ENCODE data around the gene THBS3.

The THBS3 gene

GRCh38 chr1:155253208-155253607 is 45.5 kb upstream of the THBS3 start:
- Histone ChIP-seq H3K9ac (ENCODE audit: low read depth, low read length, poor library complexity, severe bottlenecking) (peak overlapping the region; percentile 77), H2AFZ (ENCODE audit: low read length) (no peak overlapping the region), H3K79me2 (ENCODE audit: insufficient read depth, low read length) (peaks cover 9% of the 10 kb centered on the region; the same call in 1 of the 2 replicates), H3K4me3 (ENCODE audit: low read length, poor library complexity, severe bottlenecking) (peak overlapping the region; percentile 79), H3K4me2 (ENCODE audit: low read depth, low read length, poor library complexity, severe bottlenecking) (peak overlapping the region; percentile 85), H4K20me1 (ENCODE audit: insufficient read depth, low read length, poor library complexity, severe bottlenecking) (no peaks in the 10 kb centered on the region), H3K9me2 (replicated peaks; ENCODE audit: low read depth, low read length) (no peaks in the 10 kb centered on the region), H3K27me3 (ENCODE audit: insufficient read depth, low read length, poor library complexity, severe bottlenecking) (no peaks in the 10 kb centered on the region), H3K4me1 (ENCODE audit: insufficient read depth, low read length, poor library complexity, severe bottlenecking) (peaks cover 26% of the 10 kb centered on the region), H3F3A (ENCODE audit: low read depth) (no peaks in the 10 kb centered on the region; the same call in 1 of the 2 replicates), H3K9me3 (ENCODE audit: insufficient read depth, low read depth, low read length) (no peaks in the 10 kb centered on the region), H3K36me3 (ENCODE audit: insufficient read depth, low read length) (no peaks in the 10 kb centered on the region)
- no peak for TF ChIP-seq EZH2phosphoT487 (IDR thresholded peaks at IDR 0.05; ENCODE audit: borderline replicate concordance)
- peak; percentile 41; the same call in 1 of the 2 replicates for TF ChIP-seq CTCF (conservative IDR thresholded peaks at IDR 0.05; ENCODE audit: low read length)

- Histone ChIP-seq H3K9me2 (replicated peaks; ENCODE audit: low read depth, low read length) (no peaks in the 10 kb centered on the region), H3K4me3 (ENCODE audit: low read length, poor library complexity, severe bottlenecking) (no peak overlapping the region), H3K27me3 (ENCODE audit: insufficient read depth, low read length, poor library complexity, severe bottlenecking) (no peaks in the 10 kb centered on the region), H3K36me3 (ENCODE audit: insufficient read depth, low read length) (no peaks in the 10 kb centered on the region), H3K4me1 (ENCODE audit: insufficient read depth, low read length, poor library complexity, severe bottlenecking) (peaks cover 26% of the 10 kb centered on the region), H3K4me2 (ENCODE audit: low read depth, low read length, poor library complexity, severe bottlenecking) (peak overlapping the region; percentile 76), H3K79me2 (ENCODE audit: insufficient read depth, low read length) (peaks cover 9% of the 10 kb centered on the region; the same call in 1 of the 2 replicates), H3K9ac (ENCODE audit: low read depth, low read length, poor library complexity, severe bottlenecking) (peak overlapping the region; percentile 55), H3F3A (ENCODE audit: low read depth) (no peaks in the 10 kb centered on the region; the same call in 1 of the 2 replicates), H3K9me3 (ENCODE audit: insufficient read depth, low read depth, low read length) (no peaks in the 10 kb centered on the region), H4K20me1 (ENCODE audit: insufficient read depth, low read length, poor library complexity, severe bottlenecking) (no peaks in the 10 kb centered on the region), H2AFZ (ENCODE audit: low read length) (no peak overlapping the region)
- TF ChIP-seq CTCF (conservative IDR thresholded peaks at IDR 0.05; ENCODE audit: low read length), result no peak
- no peak for TF ChIP-seq EZH2phosphoT487 (IDR thresholded peaks at IDR 0.05; ENCODE audit: borderline replicate concordance)
Measured at GRCh38 chr1:155251566-155251965, 43.9 kb upstream of the THBS3 start.

- Histone ChIP-seq H3K9me3 (ENCODE audit: insufficient read depth, low read depth, low read length) (no peaks in the 10 kb centered on the region), H4K20me1 (ENCODE audit: insufficient read depth, low read length, poor library complexity, severe bottlenecking) (no peaks in the 10 kb centered on the region), H3F3A (ENCODE audit: low read depth) (no peaks in the 10 kb centered on the region), H3K4me3 (ENCODE audit: low read length, poor library complexity, severe bottlenecking) (peak overlapping the region; percentile 71), H3K36me3 (ENCODE audit: insufficient read depth, low read length) (no peaks in the 10 kb centered on the region), H3K9ac (ENCODE audit: low read depth, low read length, poor library complexity, severe bottlenecking) (peak overlapping the region; percentile 55), H3K27me3 (ENCODE audit: insufficient read depth, low read length, poor library complexity, severe bottlenecking) (no peaks in the 10 kb centered on the region), H3K79me2 (ENCODE audit: insufficient read depth, low read length) (peaks cover 9% of the 10 kb centered on the region; the same call in 1 of the 2 replicates), H3K4me2 (ENCODE audit: low read depth, low read length, poor library complexity, severe bottlenecking) (peak overlapping the region; percentile 76), H3K9me2 (replicated peaks; ENCODE audit: low read depth, low read length) (no peaks in the 10 kb centered on the region), H2AFZ (ENCODE audit: low read length) (peak overlapping the region; percentile 83), H3K4me1 (ENCODE audit: insufficient read depth, low read length, poor library complexity, severe bottlenecking) (peaks cover 26% of the 10 kb centered on the region)
- TF ChIP-seq EZH2phosphoT487 (IDR thresholded peaks at IDR 0.05; ENCODE audit: borderline replicate concordance) (no peak), CTCF (conservative IDR thresholded peaks at IDR 0.05; ENCODE audit: low read length) (peak; percentile 100)
Measured at GRCh38 chr1:155250633-155251449, 43.1 kb upstream of the THBS3 start.

All from Loucy (cell line).